Right lobe of liver (tissue), 6 donors: ENCODE results near the gene FBXO10. TPM values are rescaled to one million over a fixed set of nuclear protein-coding genes. Genes with fewer than 3 reads are reported as not detected.
"Not testable (repeated sequence)": the region's sequence is repeated elsewhere in the genome, so short reads cannot be mapped to it uniquely, and the experiment has no call there.

Source experiments
- ATAC-seq, 4 donors: fragments of 200-7000 bp; cut with Tn5 transposase; one replicate each; pipeline ENCODE4 v1.9.1; 2020; ENCODE audit warnings: mild to moderate bottlenecking in 4 of 4, moderate library complexity in 4 of 4
- DNase-seq, 3 donors: peaks; one replicate each; pipeline ENCODE4 v3.0.0-alpha.2; 2020
- H3K27ac ChIP-seq, 3 donors: fragments of 200-600 bp; one replicate each; pipeline ENCODE4 v1.8.0; 2022
- H3K27me3 ChIP-seq, 2 donors: fragments of 200-600 bp; one replicate each; pipeline ENCODE4 v1.8.0; 2022
- H3K36me3 ChIP-seq, 4 donors: fragments of 200-600 bp; sonication (generic) in 1 of 4; one replicate each; pipeline versions ENCODE4 v1.5.1 to v1.8.0; 2017 to 2022; ENCODE audit warnings: control low read depth in 1 of 4
- H3K4me1 ChIP-seq, 4 donors: fragments of 200-600 bp; sonication (generic) in 1 of 4; one replicate each; pipeline versions ENCODE4 v1.5.1 to v1.8.0; 2017 to 2022; ENCODE audit warnings: control low read depth in 1 of 4
- H3K4me3 ChIP-seq, 3 donors: fragments of 200-600 bp; one replicate each; pipeline ENCODE4 v1.8.0; 2022
- H3K9me3 ChIP-seq, 4 donors: fragments of 200-600 bp; sonication (generic) in 1 of 4; one replicate each; pipeline versions ENCODE4 v1.5.1 to v1.8.0; 2017 to 2022; ENCODE audit warnings: control low read depth in 1 of 4
- POLR2A ChIP-seq: fragments of 450-650 bp; IDR thresholded peaks from one replicate; pipeline ENCODE4 v1.6.1; 2017; ENCODE audit warnings: antibody characterized with exemption, mild to moderate bottlenecking
- WGBS: methylation state at CpG from one replicate; pipeline ENCODE4 v1.1.6; 2018; ENCODE audit warnings: low coverage, low lambda C conversion rate; ENCODE audit not compliant: insufficient coverage; ENCODE audit errors: missing lambda C conversion rate; 5-methylcytosine and 5-hydroxymethylcytosine counted together
- intact Hi-C, 2 donors: fragments of 100-400 bp; cut with DNase I; formaldehyde crosslinking; loops; one replicate each; pipeline versions ENCODE4 v1.11.2 to v1.14.1; 2022
- total RNA-seq, 6 experiments: library from RNA; depleted of rRNA in 2 of 6; stranded (reverse); fragments of >200 nt in 2 of 6; fragmentation: NEBNext Ultra II Directional in 3 of 6; extraction: Animal tissue kit (Norgen Biotek cat#: 25700) in 3 of 6; gene quantifications; one replicate each; pipeline versions ENCODE4 v1.1.0 to v1.2.4, GENCODE V29; 2016 to 2023
- TF ChIP-seq, protein P1 (sequence below), 4 donors: fragments of 200-600 bp in 3 of 4; fragments of 450-650 bp in 1 of 4; IDR thresholded peaks; one replicate each; pipeline versions ENCODE4 v1.5.1 to v1.8.0; 2016 to 2022; ENCODE audit warnings: antibody characterized with exemption in 4 of 4, mild to moderate bottlenecking in 2 of 4
- donor health status: DM: no; HTN: yes; CAD: no.
- donor health status: DM: no; HTN: no; CAD: no.
- donor health status: DM: no; HTN: no; CAD: no.
- donor health status: DM: no; HTN: yes; CAD: no.
- donor health status: DM: no; HTN: yes; CAD: no.

The FBXO10 gene
- total RNA-seq, 6 experiments from 2014 or later = 2.5 to 5.9 (median 4.0) TPM

- no peaks in the 10 kb centered on the region for H3K9me3 ChIP-seq
- DNase-seq (no peak), ATAC-seq (no peak)
- no peak overlapping the region for H3K27ac ChIP-seq
- TF ChIP-seq POLR2A = no peak
- TF ChIP-seq, protein P1, sequence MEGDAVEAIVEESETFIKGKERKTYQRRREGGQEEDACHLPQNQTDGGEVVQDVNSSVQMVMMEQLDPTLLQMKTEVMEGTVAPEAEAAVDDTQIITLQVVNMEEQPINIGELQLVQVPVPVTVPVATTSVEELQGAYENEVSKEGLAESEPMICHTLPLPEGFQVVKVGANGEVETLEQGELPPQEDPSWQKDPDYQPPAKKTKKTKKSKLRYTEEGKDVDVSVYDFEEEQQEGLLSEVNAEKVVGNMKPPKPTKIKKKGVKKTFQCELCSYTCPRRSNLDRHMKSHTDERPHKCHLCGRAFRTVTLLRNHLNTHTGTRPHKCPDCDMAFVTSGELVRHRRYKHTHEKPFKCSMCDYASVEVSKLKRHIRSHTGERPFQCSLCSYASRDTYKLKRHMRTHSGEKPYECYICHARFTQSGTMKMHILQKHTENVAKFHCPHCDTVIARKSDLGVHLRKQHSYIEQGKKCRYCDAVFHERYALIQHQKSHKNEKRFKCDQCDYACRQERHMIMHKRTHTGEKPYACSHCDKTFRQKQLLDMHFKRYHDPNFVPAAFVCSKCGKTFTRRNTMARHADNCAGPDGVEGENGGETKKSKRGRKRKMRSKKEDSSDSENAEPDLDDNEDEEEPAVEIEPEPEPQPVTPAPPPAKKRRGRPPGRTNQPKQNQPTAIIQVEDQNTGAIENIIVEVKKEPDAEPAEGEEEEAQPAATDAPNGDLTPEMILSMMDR (IDR thresholded peaks at IDR 0.05) = no peak
- no peaks in the 10 kb centered on the region for H3K27me3 ChIP-seq
- H3K36me3 ChIP-seq = peaks cover 0 to 11% (median under 1%) of the 10 kb centered on the region in 4 donors
- intact Hi-C loops = no loop called here
- no peak overlapping the region for H3K4me3 ChIP-seq
- H3K4me1 ChIP-seq = no peaks in the 10 kb centered on the region
- WGBS = 85% methylated on average over 3 of the region's 3 CpGs
Observed at GRCh38 chr9:37520641-37521040, 55.5 kb downstream of the FBXO10 start.

DNA sequence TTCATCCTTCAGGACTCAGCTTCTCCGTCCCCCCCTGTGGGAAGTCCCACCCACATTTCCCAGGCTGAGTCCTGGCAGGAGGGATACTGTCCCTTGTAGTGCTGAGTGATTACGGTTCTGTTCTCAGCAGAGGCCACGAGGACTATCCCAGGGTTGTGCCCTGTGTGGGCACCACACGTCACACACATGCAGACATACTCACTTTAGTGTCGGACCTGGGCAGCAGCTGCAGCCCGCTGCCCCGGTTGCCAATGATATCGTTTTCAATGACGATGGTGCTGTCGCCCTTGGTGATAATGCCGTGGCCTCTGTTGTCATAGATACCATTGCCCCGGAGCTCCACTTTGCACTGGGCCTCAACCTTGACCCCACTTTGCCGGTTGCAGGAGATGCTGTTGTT, 58.3 kb downstream of the FBXO10 start:
- no peak for ATAC-seq
- Histone ChIP-seq H3K4me1 (no peaks in the 10 kb centered on the region), H3K9me3 (no peaks in the 10 kb centered on the region), H3K36me3 (peaks cover 0 to 10% (median under 1%) of the 10 kb centered on the region in 4 donors), H3K27ac (no peak overlapping the region), H3K4me3 (no peak overlapping the region), H3K27me3 (no peaks in the 10 kb centered on the region)
- WGBS = 100% methylated on average over 1 of the region's 13 CpGs
- intact Hi-C loops = no loop called here
- DNase-seq = no peak
- TF ChIP-seq, protein P1 (IDR thresholded peaks at IDR 0.05) = no peak

- Histone ChIP-seq H3K4me3 (no peak overlapping the region), H3K9me3 (no peaks in the 10 kb centered on the region), H3K4me1 (no peaks in the 10 kb centered on the region), H3K27ac (no peak overlapping the region), H3K36me3 (peaks cover 0 to 2% (median under 1%) of the 10 kb centered on the region in 4 donors), H3K27me3 (no peaks in the 10 kb centered on the region)
- ATAC-seq (no peak), DNase-seq (no peak)
- intact Hi-C loops = no loop called here
- TF ChIP-seq POLR2A = no peak
- TF ChIP-seq, protein P1 (IDR thresholded peaks at IDR 0.05) = no peak
- 97% methylated on average over 10 of the region's 14 CpGs for WGBS
Observed at GRCh38 chr9:37515620-37516258, 60.4 kb downstream of the FBXO10 start.

DNA sequence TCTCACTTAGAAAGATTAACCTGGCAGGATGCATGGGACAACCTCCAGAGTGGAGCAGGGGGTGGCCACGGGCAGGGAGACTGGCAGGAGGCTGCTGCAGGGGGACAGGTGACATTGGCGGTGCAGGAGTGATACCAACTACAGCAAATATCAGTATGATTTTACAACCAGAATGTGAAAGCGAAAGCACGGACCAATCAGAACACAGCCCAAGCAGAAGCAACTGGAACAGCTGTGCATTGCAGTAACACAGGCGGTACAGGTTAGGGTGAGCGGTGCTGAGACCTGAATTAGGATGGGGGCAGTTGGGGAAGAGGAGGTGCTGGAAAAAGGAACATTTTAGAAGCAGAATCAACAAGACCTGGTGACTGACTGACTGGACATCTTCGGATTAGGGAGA, 61.2 kb downstream of the FBXO10 start:
- H3K4me1 ChIP-seq = no peaks in the 10 kb centered on the region
- no peak for TF ChIP-seq POLR2A
- DNase-seq (no peak), ATAC-seq (no peak)
- H3K4me3 ChIP-seq = no peak overlapping the region
- 93% methylated on average over 7 of the region's 7 CpGs for WGBS
- intact Hi-C loops = no loop called here
- H3K27ac ChIP-seq = no peak overlapping the region
- H3K27me3 ChIP-seq = no peaks in the 10 kb centered on the region
- peaks cover 0 to 2% (median 0%) of the 10 kb centered on the region in 4 donors for H3K36me3 ChIP-seq
- no peaks in the 10 kb centered on the region for H3K9me3 ChIP-seq

GRCh38 chr9:37514415-37514814, 61.8 kb downstream of the FBXO10 start:
- intact Hi-C loops, H3K4me1 ChIP-seq, H3K9me3 ChIP-seq, H3K27ac ChIP-seq, H3K36me3 ChIP-seq, ATAC-seq, H3K4me3 ChIP-seq, H3K27me3 ChIP-seq, DNase-seq: not testable (repeated sequence)
- 98% methylated on average over 8 of the region's 10 CpGs for WGBS
